Heart left ventricle (tissue), 16 donors: ENCODE results near the gene POLR3A. TPM values are rescaled to one million over a fixed set of nuclear protein-coding genes. Genes with fewer than 3 reads are reported as not detected.

ENCODE experiments used
- ATAC-seq, 4 donors: fragments of 200-7000 bp; cut with Tn5 transposase; one replicate each; pipeline ENCODE4 v1.9.1; 2020 to 2022; ENCODE audit warnings: moderate library complexity in 4 of 4, mild to moderate bottlenecking in 3 of 4, moderate number of reproducible peaks in 1 of 4
- DNase-seq, 5 donors: peaks; one replicate each; pipeline ENCODE4 v3.0.0-alpha.2; 2020
- H3K27ac ChIP-seq, 12 donors: fragments of 200-600 bp; sonication (generic) in 4 of 12; one replicate each; pipeline versions ENCODE4 v1.5.0 to v1.8.0; 2016 to 2022; ENCODE audit warnings: mild to moderate bottlenecking in 2 of 12
- H3K27me3 ChIP-seq, 9 donors: fragments of 200-600 bp; sonication (generic) in 2 of 9; one replicate each; pipeline versions ENCODE4 v1.5.1 to v1.8.0; 2016 to 2022; ENCODE audit warnings: mild to moderate bottlenecking in 3 of 9
- H3K36me3 ChIP-seq, 9 donors: fragments of 200-600 bp; sonication (generic) in 2 of 9; one replicate each; pipeline versions ENCODE4 v1.5.0 to v1.8.0; 2018 to 2022; ENCODE audit warnings: mild to moderate bottlenecking in 2 of 9
- H3K4me1 ChIP-seq, 12 donors: fragments of 200-600 bp; sonication (generic) in 4 of 12; one replicate each; pipeline versions ENCODE4 v1.5.0 to v1.8.0; 2016 to 2022; ENCODE audit warnings: mild to moderate bottlenecking in 3 of 12
- H3K4me3 ChIP-seq, 12 donors: fragments of 200-600 bp; sonication (generic) in 4 of 12; one replicate each; pipeline versions ENCODE4 v1.5.0 to v1.8.0; 2017 to 2022; ENCODE audit warnings: mild to moderate bottlenecking in 9 of 12, moderate library complexity in 4 of 12
- H3K9me3 ChIP-seq, 12 donors: fragments of 200-600 bp; sonication (generic) in 4 of 12; one replicate each; pipeline versions ENCODE4 v1.5.0 to v1.8.0; 2016 to 2022; ENCODE audit warnings: mild to moderate bottlenecking in 1 of 12
- POLR2A ChIP-seq, 2 donors: fragments of 450-650 bp; IDR thresholded peaks; one replicate each; pipeline ENCODE4 v1.6.1; 2017; ENCODE audit warnings: antibody characterized with exemption in 2 of 2, mild to moderate bottlenecking in 2 of 2, moderate library complexity in 2 of 2
- WGBS, 4 donors: extraction: QIAGEN DNeasy Blood & Tissue Kit in 2 of 4; methylation state at CpG; one replicate each; pipeline versions ENCODE4 v1.1.5 to v1.1.7; 2013 to 2018; 5-methylcytosine and 5-hydroxymethylcytosine counted together
- intact Hi-C, 10 donors: fragments of 100-400 bp; cut with DNase I; formaldehyde crosslinking; loops; one replicate each; pipeline versions ENCODE4 v1.11.1 to v1.14.2; 2022
- polyA plus RNA-seq, 2 donors: library from polyadenylated mRNA; stranded (reverse); fragments of 200-250 nt; gene quantifications; one replicate each; pipeline ENCODE4 v1.2.3, GENCODE V29; 2013
- total RNA-seq, 9 donors: library from RNA; depleted of rRNA in 2 of 9; stranded (reverse); fragments of >200 nt in 2 of 9; fragmentation: NEBNext Ultra II Directional in 3 of 9; extraction: Animal tissue kit (Norgen Biotek cat#: 25700) in 3 of 9; gene quantifications; one replicate each; pipeline versions ENCODE4 v1.1.0 to v1.2.4, GENCODE V29; 2016 to 2023
- TF ChIP-seq, protein P1 (sequence below), 12 donors: fragments of 200-600 bp; sonication (generic) in 4 of 12; IDR thresholded peaks; one replicate each; pipeline versions ENCODE4 v1.5.0 to v1.8.0; 2018 to 2022; ENCODE audit warnings: antibody characterized with exemption in 12 of 12, mild to moderate bottlenecking in 5 of 12
- donor health status: ischemic (EF 13 %, LVEDD 7.1; RV severe dilation, severe dysfunction).
- donor health status: healthy with polysubstance abuse.
- donor health status: DM: no; HTN: yes; CAD: no.
- donor health status: DM: no; HTN: no; CAD: no.
- donor health status: ischemic (EF 25% LVEDD 6.9; RV normal size, moderate dysfunction).
- donor health status: ischemic (EF 25% LVEDD 5.7; RV mildly dilated, moderate dysfunction).
- donor health status: healthy.
- donor health status: DM: yes; HTN: yes; CAD: no.
- donor health status: ischemic (EF 35%, LVEDD 5.7; RV mildly dilated, moderate dysfunction).
- donor health status: nonischemic (EF 11% LVEDD 7.7; RV severe dilation, severe dysfunction).
- donor health status: DM: yes; HTN: yes; CAD: no.
- donor health status: PGD.
- donor health status: ischemic (EF 29% LVEDD 5.4; RV normal size, mild dysfunction).
- donor health status: nonischemic (EF 23%, LVEDD 6.1; RV moderate dilation, normal function).

POLR3A gene
- total and polyA plus RNA-seq, 11 donors = 3.8 to 12.9 (median 8.9) TPM

DNA sequence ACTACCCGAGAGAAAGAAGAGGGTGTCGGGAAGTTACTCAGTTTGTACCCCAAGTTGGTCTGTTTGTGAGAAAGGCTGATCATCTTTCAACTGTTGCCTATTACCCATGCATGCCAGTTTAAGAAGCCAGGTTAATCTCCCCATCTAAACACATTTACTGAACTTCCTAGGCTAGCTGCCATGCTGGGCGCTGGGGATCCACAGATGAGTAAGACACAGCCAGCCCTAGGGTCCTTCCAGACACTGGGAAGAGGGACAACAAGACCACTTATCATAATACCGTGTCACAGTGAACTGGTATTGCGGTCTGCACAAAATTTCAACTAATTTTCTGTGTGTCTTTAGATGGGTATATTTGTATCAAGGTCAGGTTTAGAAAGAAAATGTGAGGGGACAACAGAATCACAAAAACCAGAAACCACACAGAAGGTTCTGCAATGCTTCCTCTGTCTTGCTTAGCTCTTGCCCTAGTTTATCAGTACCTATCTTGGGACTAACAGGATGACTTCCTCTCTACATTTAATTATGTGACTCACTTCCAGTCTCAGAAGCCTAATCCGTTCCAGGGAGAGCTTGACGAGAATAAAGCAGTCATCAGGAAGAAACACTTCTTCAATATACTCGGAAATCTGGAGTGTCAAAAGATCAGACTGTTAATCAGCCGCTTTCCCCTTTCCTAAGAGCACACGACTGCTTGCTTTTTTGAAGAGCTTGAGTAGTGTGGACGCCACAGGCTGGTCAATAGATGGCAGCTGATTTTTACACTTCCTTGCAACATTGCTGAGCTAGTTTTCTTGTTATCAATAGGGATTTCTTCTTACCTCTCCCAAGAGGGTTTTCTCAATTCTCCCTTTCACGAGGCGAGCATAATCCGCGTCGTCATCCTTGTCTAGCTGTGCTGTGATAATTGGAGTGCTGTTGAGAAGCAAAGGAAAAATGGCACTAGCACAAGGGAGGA is 45.7 kb downstream of the POLR3A start:
- DNase-seq (no peak), ATAC-seq (peak in 3 of 4 donors; percentile 59 to 82 (median 67))
- TF ChIP-seq, protein P1, sequence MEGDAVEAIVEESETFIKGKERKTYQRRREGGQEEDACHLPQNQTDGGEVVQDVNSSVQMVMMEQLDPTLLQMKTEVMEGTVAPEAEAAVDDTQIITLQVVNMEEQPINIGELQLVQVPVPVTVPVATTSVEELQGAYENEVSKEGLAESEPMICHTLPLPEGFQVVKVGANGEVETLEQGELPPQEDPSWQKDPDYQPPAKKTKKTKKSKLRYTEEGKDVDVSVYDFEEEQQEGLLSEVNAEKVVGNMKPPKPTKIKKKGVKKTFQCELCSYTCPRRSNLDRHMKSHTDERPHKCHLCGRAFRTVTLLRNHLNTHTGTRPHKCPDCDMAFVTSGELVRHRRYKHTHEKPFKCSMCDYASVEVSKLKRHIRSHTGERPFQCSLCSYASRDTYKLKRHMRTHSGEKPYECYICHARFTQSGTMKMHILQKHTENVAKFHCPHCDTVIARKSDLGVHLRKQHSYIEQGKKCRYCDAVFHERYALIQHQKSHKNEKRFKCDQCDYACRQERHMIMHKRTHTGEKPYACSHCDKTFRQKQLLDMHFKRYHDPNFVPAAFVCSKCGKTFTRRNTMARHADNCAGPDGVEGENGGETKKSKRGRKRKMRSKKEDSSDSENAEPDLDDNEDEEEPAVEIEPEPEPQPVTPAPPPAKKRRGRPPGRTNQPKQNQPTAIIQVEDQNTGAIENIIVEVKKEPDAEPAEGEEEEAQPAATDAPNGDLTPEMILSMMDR (IDR thresholded peaks at IDR 0.05) = no peak
- H3K27ac ChIP-seq = peak overlapping the region in 3 of 12 donors; percentile 12 to 52 (median 46)
- H3K4me1 ChIP-seq = peaks cover 0 to 17% (median 7%) of the 10 kb centered on the region in 12 donors
- 59 to 63% (median 60%) methylated on average over 16 of the region's 16 CpGs for WGBS, 4 donors
- no peak overlapping the region for H3K4me3 ChIP-seq
- peaks cover 2 to 99% (median 98%) of the 10 kb centered on the region in 9 donors for H3K36me3 ChIP-seq
- no peaks in the 10 kb centered on the region for H3K9me3 ChIP-seq
- intact Hi-C loops = loop anchor here in 2 of 10 donors (5.0 to 10.0 kb wide), 2 partner anchors 59 to 136 kb away; partner anchors contain the start of gene DLG5 (in 1 of the 2)
- no peaks in the 10 kb centered on the region for H3K27me3 ChIP-seq

GRCh38 chr10:77981281-77981680 is 48.0 kb downstream of the POLR3A start:
- Histone ChIP-seq H3K36me3 (peaks cover 4 to 99% (median 98%) of the 10 kb centered on the region in 9 donors), H3K27ac (no peak overlapping the region), H3K4me3 (no peak overlapping the region), H3K27me3 (no peaks in the 10 kb centered on the region), H3K4me1 (peaks cover 0 to 17% (median 7%) of the 10 kb centered on the region in 12 donors), H3K9me3 (no peaks in the 10 kb centered on the region)
- 93 to 97% (median 96%) methylated on average over 13 of the region's 13 CpGs for WGBS, 4 donors
- no peak for ATAC-seq
- intact Hi-C loops = loop anchor here in 2 of 10 donors (5.0 to 10.0 kb wide), 2 partner anchors 56 to 134 kb away; partner anchors contain the start of gene DLG5 (in 1 of the 2)
- no peak for DNase-seq
- TF ChIP-seq, protein P1 (IDR thresholded peaks at IDR 0.05) = no peak
- no peak for TF ChIP-seq POLR2A (IDR thresholded peaks at IDR 0.05)

- peaks cover 2 to 88% (median 80%) of the 10 kb centered on the region in 9 donors for H3K36me3 ChIP-seq
- intact Hi-C loops = loop anchor here in 4 of 10 donors (5.0 to 10.0 kb wide), 3 partner anchors 132 to 137 kb away; no protein-coding TSS in a partner anchor
- H3K4me1 ChIP-seq = peaks cover 0 to 9% (median 4%) of the 10 kb centered on the region in 12 donors
- no peak overlapping the region for H3K27ac ChIP-seq
- WGBS, 4 donors = 95 to 98% (median 97%) methylated on average over 10 of the region's 10 CpGs
- ATAC-seq (no peak), DNase-seq (no peak)
- TF ChIP-seq POLR2A (IDR thresholded peaks at IDR 0.05) = no peak
- TF ChIP-seq, protein P1 (IDR thresholded peaks at IDR 0.05) = no peak
- H3K4me3 ChIP-seq = no peak overlapping the region
- H3K9me3 ChIP-seq = no peaks in the 10 kb centered on the region
- no peaks in the 10 kb centered on the region for H3K27me3 ChIP-seq
Measured at GRCh38 chr10:77979221-77979620, 50.1 kb downstream of the POLR3A start.

DNA sequence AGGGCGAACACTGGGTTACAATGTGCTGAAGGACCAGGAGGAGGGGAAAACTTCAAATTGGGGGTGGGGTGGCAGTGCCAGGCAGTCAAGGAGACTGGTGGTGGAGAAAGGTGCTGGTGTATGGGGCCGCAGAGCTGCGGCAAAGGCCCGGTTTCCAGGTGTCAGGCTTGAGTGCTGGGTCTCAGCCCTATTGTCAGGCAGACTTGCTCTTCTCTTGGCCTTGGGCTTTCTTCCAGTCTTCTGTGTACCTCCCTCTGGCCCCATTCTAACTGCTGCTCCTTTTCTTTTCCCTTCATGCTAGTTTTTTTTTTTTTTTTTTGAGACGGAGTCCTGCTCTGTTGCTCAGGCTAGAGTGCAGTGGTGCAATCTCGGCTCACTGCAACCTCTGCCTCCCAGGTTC is 51.0 kb downstream of the POLR3A start:
- Histone ChIP-seq H3K27me3 (no peaks in the 10 kb centered on the region), H3K36me3 (peaks cover 2 to 79% (median 71%) of the 10 kb centered on the region in 9 donors), H3K4me1 (peaks cover 0 to under 1% (median 0%) of the 10 kb centered on the region in 12 donors), H3K4me3 (no peak overlapping the region), H3K27ac (no peak overlapping the region), H3K9me3 (no peaks in the 10 kb centered on the region)
- TF ChIP-seq, protein P1 (IDR thresholded peaks at IDR 0.05) = no peak
- TF ChIP-seq POLR2A (IDR thresholded peaks at IDR 0.05) = no peak
- intact Hi-C loops = loop anchor here in 4 of 10 donors (5.0 to 10.0 kb wide), 3 partner anchors 131 to 136 kb away; no protein-coding TSS in a partner anchor
- DNase-seq = no peak
- ATAC-seq = no peak
- WGBS, 4 donors = 92 to 98% (median 95%) methylated on average over 6 of the region's 6 CpGs
